Fibroblast of peridontal ligament (primary cell): Measurements from ENCODE around the gene NID2.

Experiments
- DNase-seq: peaks from one replicate; pipeline ENCODE4 v3.0.0-alpha.2; 2010; ENCODE audit errors: extremely low read depth

The NID2 gene

DNA sequence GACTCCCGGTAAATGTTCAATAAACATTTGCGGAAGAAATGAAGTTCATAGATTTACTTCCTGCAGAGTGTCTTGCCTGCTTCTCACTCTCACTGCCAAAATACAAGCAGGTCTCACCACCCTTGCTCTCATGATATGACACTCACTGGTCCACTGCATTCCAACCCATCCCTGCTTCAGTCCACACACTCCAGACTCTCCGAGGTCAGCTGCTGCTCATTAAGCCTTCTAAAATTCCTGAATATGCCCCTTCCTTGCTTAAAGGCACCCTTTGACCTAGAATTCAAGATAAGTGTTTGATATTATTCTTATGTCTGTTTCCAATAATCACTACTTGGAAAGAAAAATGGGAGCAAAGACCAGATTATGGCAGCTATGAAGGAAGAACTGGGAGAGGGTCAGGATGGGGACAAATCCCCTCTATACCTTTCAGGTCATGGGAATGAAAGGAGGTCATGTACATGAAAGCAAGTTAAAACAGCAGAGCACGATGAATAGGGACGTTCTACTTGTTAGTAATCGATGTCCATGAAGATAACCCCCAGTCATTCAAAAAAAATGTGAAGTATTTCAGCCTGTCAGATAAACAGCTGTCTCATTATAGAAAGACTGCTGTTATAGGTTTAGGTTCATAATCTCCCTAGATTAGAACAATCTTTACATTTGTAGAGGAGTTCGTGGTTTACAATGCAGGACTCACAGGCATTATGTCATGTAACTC lies 10.5 kb upstream of the NID2 start:
- no peak for DNase-seq

DNA sequence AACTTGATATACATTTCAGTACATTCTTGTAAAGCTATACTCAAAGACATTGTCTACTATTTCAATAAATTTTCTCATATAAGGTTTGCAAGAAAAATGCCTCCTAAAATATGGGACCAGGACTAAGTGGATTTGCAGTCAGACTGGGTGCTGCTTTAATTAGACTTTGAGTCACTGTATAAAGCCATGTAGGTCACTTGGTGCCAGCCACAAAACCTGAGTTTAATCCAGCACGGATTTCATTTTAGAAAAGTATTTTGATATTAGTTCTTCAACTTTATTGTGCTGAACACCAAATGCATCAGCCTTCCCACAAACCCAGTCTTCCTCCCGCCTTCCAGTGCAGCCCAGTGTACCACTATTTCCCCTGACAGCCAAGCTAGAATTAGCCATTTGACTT lies 9.9 kb upstream of the NID2 start:
- no peak for DNase-seq

DNA sequence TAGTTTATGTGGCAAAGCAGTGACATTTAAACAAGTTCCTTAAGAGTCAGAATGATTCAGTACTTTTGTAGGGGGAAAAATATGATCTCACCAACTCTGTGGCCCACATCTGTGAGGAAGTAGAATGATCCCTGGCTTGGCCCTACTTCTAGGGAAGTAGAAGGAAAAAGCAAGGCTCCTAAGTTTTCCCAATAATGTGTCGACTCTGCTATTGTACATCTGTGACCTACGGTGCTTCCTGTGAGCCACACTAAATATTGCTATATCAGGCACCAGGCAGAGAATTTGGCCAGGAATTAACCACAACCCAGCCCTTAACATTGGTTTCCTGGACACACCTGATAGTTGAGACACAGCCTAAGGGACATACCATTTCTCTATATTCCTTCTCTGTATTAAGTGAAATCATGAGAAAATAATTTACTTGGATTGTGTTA lies 9.3 kb upstream of the NID2 start:
- peak; percentile 73 for DNase-seq

DNA sequence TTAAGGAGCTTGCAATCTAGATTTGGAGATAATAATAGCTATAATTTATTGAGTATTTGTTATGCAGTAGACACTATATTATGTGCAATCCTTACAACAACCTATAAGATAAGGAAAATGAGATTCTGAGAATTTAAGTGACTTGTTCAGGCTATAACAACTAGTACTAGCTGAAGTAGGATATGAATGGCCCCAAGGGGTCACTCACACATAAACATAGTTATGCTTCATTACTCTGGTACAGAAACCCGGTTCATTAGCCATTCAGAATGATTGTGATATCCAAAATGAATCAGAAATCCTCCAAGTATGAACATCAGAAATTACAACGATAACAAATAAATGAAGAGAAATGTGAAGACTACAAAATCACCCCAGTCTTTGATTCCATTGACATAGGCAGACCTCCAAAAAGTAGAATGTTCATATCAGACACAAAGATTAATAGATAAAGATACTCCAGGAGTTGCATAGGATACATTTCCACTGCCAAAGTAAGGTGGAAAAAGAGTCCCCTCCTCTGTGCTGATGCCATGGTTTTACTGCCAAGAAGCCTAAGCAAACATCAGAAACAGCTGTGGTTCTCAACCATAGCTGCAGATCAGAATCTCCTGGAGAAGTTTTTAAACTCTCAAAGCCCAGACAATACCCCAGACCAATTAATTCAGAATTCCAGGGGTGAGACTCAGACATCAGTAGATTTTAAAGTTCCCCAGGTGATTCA lies 8.6 kb upstream of the NID2 start:
- peak; percentile 44 for DNase-seq

DNA sequence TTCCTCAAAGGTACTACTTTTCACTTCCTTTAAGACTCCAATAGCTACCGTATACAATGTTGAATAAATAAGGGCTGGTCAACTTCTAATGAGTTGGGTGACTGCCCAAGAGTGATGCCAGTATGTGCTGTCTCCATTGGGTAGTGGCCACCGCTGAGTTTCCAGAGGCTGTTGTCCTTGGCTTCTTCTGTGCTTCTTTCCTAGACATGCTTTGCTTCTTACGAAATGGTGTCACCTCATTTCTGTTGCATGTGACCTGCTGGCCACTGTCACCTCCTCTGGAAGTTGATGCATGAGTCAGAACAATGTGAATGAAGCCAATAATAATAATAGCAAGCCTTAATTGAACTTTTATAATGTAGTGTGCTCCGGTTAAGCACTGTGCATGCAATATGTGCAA lies 7.5 kb upstream of the NID2 start:
- peak; percentile 57 for DNase-seq

DNA sequence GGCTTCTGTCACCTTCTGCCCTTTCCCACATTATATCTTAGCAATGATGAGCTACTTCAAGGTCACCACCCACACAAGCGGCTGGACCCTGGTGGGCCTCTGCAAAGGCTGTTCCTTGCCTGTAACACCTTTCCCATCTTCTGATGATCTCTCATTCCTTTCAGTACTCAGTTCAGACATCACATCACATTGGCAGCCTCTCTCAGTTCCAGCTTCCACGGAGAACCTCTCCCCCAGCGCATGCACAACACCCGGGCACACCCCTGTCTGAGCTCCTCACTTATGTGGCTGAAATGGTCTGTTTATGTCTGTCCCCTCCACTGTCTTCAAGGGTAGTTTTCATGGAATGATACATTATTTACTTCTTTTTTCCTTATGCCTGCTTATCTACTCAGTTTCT lies 6.5 kb upstream of the NID2 start:
- no peak for DNase-seq

DNA sequence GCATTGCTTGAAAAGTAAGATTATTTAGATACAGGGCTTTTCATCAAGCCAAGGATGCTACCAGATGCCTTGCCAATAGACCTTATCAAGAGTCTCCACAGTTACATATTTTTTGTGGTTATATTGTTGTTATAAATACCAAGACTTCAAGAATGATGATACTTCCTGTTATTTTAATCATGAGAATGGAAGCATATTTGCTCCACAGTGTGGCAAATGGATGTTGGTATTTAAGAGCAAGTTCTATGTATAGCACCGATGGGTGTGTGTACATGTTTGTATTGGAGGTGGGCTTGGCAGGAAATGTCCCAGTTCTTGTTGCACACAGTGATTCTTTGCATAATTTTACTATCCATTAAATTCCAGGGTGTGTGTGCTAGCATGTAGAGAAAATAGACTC lies 4.4 kb upstream of the NID2 start:
- DNase-seq, result no peak

DNA sequence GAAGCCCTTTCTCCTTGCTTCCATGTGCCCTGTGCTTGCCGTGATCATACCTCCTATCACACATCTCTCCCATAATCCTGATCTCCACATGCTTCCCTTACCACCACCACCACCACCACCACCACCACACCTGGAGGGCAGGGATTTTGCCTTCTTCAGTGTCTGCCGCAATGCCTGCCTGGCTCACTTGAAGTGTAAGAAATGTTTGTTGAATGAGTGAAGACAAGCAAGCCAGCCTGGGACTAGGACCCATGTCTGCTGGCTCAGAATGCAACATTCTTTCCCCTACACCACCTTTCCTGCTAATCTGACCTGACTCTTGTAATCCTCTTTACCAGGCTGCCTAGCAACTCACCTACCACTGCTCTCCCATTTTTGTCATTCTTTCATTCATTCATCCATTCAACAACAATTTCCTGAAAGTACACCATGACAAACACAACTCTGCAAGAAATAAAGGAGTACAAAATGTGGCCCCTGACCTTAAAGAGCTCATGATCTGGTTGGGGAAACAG lies 3.5 kb upstream of the NID2 start:
- DNase-seq, result no peak

DNA sequence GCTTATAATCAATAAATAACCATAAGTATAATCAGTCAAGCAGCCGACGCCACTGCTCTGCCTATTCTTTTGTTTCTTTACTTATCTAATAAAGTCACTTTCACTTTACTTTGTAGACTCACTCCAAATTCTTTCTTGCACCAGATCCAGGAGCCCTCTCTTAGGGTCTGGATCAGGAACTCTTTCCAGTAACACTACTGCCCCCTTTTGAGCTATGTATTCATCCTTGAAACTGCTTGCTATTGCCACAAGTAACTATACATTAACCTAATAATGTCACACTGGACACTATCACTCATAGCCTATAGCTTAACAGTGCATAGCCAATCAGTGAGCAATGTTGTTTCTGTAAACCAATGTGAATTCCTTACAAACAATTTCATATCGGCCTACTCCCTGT lies 2.8 kb upstream of the NID2 start:
- no peak for DNase-seq

DNA sequence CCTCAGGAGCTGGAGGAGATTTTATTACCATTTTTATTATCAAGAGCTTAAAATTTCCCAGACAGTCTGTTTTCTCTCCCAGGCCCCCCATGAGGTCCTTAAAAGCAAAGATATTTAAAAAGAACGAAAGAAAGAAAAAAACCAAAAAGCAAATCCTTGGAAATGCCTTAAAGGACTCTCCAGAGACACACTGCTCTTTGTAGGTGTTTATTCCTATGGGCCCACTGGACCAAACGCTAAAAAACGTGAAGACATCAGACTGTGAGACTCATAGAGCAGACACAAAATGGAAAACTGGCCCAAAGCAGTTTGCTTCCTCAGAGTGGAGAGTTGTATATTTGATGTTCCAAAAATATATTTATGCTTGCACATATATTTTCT lies 1.2 kb upstream of the NID2 start:
- DNase-seq, result no peak

DNA sequence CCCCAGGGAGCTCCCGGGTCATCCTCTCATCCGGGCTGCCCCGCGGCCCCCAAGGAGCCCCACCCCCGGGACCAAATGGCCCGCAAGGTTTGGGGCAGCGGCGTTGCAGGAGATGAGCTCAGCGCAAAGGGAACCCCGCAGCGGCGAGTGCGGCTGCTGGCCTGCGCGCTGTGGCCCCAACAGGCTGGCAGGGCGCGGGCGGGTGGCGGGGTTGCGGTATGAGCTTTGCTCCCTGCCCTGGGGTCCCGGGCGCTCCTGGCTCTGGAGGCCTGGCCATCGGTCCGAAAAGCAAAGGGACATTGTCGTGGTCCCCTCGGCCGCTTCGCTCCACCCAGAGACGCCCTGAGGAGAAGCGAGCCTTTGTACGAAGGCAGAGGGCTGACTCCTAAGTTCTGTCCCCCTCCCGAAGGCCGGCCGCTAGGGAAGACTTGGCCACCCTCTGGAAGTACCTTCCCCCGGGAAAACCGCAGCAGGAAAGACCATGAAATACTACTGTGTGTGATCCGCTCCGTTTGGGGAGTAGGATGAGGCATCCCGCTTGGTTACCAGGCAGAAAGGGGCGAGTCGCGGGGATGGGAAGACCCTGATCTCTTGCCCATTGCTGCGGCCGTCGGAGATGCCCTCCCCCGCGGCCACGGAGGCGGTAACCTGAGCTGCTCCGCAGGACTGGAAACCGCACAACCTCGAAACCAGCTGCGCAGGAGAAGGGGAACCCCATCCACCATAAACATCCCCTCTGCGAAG lies 620 bp upstream of the NID2 start:
- DNase-seq, result peak; percentile 56

DNA sequence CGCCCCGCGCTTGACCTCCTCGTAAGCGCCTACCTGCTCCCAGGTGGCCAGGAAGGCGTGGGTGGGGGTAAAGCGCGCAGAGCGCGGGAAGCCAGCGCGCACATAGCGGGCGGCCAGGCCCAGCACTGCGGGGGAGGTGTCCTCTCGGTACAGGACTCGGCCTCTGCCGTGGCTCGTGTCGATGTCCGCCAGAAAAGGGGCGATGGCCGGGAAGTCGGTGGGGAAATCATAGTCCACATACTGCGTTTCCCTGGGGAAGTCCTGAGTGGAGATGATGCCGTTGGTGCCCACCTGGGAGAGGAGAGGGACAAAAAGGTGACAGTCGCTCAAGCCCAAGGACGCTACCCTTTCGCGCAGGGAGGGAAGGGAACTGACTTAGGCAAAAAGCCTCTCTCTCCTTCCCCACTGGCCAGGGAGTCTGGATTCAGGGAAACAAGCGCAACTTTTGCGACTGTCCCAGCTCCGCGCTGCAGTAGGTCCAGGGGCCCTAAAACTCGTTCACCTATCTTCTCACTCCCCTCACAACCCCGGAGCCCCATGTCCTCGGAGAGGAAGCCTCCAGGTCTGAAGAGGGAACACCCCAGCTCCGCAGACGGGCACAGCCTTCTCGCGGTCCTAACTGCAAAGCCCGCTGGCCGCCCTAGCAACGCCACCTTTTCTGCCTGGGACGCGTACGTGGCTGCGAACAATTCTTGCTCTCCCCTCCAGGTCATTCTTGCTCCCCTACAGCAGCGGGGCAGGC lies 815 bp downstream of the NID2 start:
- DNase-seq, result peak; percentile 52

DNA sequence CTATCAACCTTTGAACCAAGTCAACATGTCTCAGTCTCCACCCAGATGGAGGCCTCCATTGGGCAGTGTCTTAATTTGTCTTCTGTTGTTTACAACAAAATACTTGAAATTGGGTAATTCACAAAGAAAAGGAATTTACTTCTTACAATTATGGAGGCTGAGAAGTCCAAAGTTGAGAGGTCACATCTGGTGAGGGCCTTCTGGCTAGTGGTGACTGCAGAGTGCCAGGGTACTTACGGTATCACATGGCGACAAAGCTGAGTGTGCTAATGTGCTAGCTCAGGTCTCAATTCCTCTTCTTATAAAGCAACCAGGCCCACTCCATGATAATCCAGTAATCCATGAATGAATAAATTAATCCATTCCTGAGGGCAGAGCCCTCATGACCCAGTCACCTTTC lies 4.7 kb downstream of the NID2 start:
- DNase-seq, result no peak

DNA sequence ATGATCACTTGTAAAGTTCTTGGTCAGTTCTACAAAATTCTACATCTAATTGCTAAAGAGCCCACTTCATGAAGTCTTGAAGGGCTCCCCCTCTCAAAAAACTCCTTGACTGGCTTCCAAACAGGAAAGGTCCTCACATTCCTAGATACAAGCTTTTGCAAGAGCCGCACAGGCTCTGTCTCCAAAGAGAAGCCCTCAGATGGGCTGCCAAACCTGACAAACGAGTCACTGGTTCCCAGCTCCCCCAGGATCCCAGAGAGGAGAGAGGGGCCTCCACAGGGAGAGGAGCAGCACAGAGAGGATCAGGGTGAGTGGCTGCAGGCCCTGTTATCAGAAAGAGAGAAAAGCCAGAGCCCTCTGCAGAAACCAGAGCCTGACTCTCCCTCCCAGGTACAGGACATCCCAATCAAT lies 5.8 kb downstream of the NID2 start:
- no peak for DNase-seq

DNA sequence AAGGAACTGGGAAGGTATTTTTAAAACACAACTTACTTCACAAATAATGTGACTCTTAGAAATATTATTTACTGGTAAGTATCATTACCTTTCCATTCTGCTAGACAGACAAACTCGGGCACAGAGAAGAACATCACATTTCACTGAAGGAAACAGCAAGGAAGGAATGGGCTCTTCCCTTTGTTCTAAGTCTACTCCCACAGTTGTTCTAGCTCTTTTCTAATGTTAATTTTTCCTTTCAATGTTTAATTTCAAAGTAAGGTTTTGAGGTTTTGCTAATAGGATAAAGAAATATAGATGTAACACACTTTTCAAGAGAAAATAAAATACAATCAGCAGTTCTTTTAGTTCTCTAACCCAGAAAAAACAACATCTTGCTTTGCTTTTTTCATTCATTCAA lies 7.0 kb downstream of the NID2 start:
- no peak for DNase-seq

DNA sequence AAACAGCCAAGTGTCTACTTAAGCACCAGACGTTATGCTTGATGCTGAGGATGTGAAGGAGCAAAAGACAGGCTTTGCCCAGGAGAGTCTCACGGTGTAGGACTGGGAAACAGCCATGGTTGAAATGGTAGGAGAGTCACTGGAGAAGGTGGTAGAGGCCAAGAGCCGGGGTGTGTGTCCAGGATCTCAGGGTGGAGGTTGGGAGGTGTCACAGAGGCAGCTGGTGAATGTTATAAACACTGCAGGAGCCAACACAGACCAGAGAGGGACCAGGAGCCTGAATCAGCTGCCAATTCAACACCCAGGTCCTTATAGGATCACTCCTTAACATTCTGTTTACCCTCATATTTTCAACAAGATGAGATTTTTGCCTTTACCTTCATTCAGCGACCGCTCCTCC lies 7.5 kb downstream of the NID2 start:
- DNase-seq, result no peak

DNA sequence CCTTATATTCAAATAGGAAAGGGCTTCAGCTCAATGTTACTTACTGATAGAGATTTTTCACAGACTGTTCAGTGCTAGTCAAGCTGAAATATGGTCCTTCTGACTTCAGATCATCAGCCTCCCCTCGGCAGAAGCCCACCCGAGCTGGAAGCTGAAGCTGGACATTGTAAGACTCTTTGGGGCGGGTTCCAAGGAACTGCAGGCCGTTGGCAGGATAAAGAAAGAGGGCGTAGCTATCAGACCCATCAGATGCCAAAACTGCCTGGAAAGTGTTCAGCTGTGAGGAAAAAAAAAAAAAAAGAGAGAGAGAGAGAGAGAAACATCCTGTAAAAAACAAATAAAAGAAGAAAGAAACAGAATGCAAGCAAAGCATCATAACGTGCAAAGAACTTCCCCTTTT lies 8.8 kb downstream of the NID2 start:
- peak; percentile 76 for DNase-seq

DNA sequence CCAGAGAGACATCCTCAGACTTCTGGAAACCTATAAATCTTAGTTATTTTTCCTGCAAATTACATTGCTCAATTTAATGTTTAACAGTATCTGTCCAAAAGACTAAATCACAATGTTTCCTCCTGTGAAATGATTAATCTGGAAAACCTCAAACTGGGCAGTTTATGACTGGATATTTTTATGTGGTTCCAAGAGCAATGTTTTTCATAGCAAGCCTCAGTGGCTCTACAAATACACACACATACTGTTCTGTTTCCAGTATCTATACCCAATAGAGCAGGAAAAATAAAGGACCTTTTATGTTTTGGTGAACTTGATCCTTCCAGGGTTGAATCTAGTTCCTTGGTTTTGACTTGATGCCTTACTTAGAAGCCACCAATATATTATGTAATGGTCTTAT lies 9.2 kb downstream of the NID2 start:
- DNase-seq, result no peak

DNA sequence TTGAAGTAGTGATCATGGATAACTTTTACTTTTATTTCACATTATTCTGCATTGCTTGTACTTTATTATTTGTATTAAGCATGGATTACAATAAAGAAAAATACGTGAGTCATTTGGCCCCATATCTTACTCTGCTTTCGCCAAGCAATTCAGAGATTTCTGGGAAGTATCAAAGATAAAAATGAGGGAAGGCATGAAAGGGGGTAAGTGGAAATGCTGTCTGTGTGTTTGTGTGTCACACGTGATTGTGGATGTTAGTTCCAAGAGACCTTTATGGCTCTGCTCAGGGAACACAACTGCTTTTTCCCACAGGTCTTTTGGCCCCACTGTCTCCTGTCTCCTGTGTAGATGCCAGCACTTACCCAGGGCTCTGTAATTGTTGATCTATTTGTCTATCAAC lies 10.5 kb downstream of the NID2 start:
- no peak for DNase-seq

DNA sequence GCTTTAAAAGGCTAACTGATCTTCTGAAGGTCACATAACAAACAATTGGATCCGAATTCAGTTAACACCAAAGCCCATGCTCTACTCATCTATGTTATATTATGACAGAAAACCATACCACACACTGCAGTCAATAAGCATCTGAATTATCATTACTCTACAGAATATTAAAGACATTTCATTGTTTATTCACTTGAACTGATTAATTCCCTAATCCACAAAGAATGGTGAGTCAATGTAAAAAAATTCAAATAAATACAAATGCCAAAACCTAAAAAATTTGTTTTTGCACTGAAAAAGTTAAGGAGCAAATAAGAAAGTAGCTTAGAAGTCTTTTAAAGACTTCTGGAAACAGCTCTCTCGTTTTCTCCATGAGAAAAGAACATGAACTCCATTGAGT lies 13.7 kb downstream of the NID2 start:
- peak; percentile 54 for DNase-seq

DNA sequence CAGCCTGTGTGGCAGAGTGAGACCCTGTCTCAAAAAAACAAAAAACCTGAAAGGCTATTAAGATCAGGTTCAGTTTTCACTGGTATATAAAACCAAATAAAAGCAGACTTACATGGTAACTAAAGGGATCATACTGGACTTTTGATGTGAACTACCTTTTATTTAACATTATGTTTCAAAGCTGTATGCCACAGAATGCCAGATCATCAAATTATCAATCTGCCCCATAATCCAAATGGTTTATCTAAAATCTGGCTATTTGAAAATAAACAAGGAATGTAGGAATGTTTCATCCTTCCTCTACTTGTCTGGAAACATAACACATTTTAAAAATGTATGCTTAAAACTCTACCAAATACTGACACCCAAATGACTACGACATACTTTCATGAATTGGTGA lies 14.2 kb downstream of the NID2 start:
- DNase-seq, result no peak

DNA sequence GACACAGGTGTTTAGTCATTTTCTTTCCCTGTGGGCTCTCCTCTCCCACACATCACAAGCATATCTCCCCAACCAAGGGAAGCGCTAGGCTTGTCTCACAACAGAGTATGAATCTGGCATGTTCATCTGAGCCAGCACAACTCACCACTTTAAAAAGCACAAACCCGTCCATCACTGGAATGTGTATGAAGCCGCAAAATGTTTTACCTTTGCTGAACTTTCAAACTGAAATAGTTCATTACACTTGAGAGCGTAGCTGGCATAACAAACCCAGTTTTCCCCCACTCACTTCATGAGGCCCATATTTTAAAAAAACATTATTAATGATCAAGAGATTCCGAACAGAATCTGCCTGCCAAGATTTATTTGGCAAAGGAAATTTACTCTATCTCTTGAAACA lies 15.8 kb downstream of the NID2 start:
- peak; percentile 31 for DNase-seq
